8988T (cell line): ENCODE results near the gene JPT2.

Source experiments
- DNase-seq: peaks from one replicate; pipeline ENCODE4 v3.0.0; 2011

Gene JPT2

DNA sequence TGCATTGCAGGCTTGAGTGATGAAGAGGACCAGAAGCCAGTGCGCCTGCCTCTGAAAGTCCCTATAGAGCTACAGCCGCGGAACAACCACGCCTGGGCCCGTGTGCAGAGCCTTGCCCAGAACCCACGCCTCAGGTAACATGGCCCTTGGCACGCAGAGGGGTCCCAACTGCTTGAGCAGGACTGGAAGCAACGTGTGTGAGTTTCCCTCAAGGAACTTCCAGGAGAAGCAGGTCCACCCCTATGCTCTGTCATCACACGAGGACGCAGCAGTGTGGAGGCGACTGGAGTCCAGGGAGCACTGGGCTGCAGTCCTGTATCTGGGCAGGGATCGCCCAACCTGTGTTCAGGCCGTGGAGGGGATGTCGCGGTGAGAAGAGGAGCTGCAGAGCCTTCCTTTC is 25.1 kb upstream of the JPT2 start:
- no peak for DNase-seq

- no peak for DNase-seq
Observed at GRCh38 chr16:1654505-1655268, 23.4 kb upstream of the JPT2 start.

- no peak for DNase-seq
Observed at GRCh38 chr16:1655269-1655807, 22.7 kb upstream of the JPT2 start.

- no peak for DNase-seq
Observed at GRCh38 chr16:1655909-1656807, 21.9 kb upstream of the JPT2 start.

GRCh38 chr16:1656808-1657617 is 21.1 kb upstream of the JPT2 start:
- DNase-seq = no peak

GRCh38 chr16:1657841-1658240 is 20.2 kb upstream of the JPT2 start:
- DNase-seq = no peak

- DNase-seq = no peak
Observed at GRCh38 chr16:1659031-1659430, 19.0 kb upstream of the JPT2 start.

- no peak for DNase-seq
Observed at GRCh38 chr16:1661826-1662225, 16.3 kb upstream of the JPT2 start.

GRCh38 chr16:1662543-1662942 is 15.5 kb upstream of the JPT2 start:
- no peak for DNase-seq

DNA sequence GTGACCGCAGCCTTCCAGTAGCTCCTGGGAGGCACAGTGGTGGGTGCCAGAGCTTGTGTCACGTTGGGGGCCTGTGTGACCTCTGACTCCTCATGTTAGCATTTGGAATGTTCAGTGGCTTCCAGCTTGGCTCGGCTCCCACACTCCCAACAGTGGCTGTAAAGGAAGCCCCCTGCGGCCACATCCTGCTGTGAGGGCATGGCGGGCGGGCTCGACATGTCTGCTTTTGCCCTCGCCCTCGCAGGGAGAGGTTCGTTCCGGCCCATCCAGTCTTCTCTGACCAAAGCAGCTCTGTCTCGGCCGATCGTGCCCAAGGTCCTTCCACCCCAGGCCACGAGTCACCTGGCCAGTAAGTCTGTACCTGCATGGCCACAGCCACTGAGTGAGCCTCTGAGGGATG is 12.2 kb upstream of the JPT2 start:
- no peak for DNase-seq

GRCh38 chr16:1666316-1666715 is 11.8 kb upstream of the JPT2 start:
- DNase-seq = no peak

- DNase-seq = no peak
Observed at GRCh38 chr16:1667271-1667670, 10.8 kb upstream of the JPT2 start.

GRCh38 chr16:1667916-1668315 is 10.2 kb upstream of the JPT2 start:
- DNase-seq = no peak

- no peak for DNase-seq
Observed at GRCh38 chr16:1668612-1669319, 9.3 kb upstream of the JPT2 start.

- DNase-seq = no peak
Observed at GRCh38 chr16:1669698-1670097, 8.4 kb upstream of the JPT2 start.

DNA sequence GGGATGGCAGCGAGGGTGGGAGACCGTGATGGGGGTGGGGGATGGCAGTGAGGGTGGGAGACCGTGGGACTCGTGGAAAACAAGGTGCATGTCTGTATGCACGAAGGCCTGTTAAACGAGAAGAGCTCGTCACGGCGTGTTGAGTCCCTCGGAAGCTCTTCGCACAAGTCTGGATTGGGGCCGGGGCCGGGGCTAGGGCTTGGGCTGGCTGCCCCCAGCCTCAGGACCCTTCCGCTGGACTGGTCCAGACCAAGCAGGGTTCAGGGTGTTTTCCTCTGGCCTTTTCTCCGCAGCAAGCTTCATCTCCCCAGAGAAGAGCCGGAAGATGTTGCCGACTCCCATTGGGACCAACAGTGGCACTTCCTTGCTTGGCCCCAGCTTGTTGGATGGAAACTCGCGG is 7.7 kb upstream of the JPT2 start:
- DNase-seq = no peak

DNA sequence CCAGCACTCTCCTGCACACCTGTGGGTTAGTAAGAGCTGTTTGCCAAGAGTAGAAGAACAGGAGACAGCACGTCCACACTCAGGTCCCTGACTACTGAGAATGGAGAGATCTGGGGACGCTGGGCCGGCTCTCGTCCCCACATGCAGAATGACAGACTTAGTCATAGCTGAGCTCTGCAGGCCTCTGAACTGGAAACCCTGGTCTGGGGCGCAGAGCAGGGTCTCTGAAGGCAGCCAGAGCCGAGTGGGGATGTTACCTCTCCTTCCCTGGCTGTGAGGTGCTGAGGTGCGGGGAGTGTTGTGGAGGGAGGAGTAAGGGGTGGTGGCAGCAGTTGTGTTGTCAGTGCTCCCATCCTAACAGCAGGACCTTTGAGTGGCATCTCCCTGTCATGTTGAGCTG is 7.2 kb upstream of the JPT2 start:
- no peak for DNase-seq

- no peak for DNase-seq
Observed at GRCh38 chr16:1673424-1674151, 4.5 kb upstream of the JPT2 start.

- no peak for DNase-seq
Observed at GRCh38 chr16:1674306-1674705, 3.8 kb upstream of the JPT2 start.

DNA sequence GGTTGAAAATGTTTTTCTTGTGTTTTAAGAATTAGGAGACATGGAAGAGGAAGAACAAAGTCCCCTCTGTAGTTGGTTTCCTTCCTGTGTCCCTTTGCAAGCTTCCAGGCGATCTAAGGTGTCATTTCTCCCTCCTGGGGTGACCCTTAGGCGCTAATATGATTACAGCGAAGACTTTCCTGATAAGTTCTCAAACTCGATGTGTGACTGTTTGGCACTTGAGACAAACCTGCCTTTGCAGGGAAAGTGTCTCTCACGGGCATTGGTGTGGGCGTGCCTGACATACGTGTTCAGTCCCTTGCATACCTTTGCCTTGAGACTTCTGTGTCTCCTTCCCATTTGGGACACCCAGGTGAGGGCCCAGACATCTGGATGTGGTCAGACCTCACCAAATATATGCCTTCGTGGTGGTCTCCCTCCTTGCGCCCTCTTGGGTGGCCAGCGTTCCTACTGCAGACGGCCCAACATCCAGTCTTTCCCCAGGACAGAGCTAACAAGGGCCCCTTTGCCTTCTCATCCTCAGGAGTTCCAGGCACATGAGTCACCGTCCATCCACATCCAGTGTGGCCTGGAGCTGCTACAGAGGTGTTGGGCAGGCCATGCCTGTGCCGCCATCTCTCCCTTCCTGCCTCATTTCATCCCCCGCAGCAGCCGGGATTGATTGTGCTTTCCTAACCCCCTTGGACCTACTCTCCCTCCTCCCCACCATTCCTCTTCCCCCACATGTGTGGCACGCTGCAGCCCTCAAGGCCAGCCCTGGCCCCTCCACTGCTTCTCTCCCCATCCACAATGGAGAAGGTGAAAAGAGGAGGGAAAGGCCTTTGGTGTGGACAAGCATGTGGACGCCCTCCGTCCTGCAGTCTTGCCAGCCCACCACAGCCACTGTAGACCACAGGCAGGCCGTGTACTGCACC is 3.1 kb upstream of the JPT2 start:
- peak; percentile 86 for DNase-seq

DNA sequence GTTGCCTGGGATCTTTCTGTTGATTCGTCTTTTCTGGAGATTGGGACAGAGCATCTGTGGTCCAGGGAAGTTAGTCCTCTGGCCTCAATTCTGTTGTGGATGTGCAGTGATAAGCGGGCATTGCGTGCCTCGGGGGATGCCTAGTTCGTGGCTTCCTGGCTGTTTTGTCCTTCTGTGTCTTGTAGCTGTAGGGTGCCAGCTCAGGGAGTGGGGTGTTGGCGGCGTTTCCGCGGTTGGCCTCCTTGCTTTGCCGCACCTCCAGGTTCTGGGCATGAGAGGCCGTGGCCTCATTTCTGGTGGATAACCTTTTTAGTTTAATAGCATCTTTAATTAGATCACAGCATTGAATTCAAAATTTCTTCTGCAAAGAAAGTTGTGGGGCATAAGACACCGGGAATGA is 1.4 kb upstream of the JPT2 start:
- DNase-seq = no peak
